Stimulated activated CD4-positive, alpha-beta T cell treated with anti-CD3 and anti-CD28 coated beads, Interleukin-15, amount 100 ng/mL, for 48 hours (primary cell): ENCODE data around the gene INPPL1.

ENCODE experiments used
- DNase-seq, 2 donors: peaks; one replicate each; pipeline ENCODE4 v3.0.0-alpha.2; 2020; ENCODE audit warnings: low read depth in 2 of 2

INPPL1 gene

GRCh38 chr11:72216638-72217037 lies 7.9 kb upstream of the INPPL1 start, which contains the start of gene FOLR2:
TSS of gene FOLR2 (plus strand) at chr11:72216794. CDS start at chr11:72218585, 1,791 bp downstream.
- DNase-seq, result no peak

DNA sequence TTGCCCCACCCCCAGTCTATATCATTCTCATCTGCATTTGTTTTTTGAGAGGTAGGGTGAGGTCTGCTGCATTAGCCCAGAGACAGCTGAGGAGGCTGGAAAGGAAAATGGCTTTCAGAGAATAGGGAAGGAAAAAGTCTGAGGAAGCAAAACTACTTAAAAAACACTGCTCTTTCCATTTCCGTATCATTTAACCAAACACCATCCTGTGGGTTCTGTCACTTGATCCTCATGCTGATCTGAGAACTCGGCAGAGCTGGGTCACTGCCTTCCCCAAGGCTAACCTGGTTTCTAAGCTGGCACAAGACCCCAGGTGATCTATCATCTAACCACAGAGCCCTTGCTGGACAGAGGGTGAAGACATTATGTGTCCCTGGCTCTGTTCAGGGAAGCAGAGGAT lies 6.7 kb upstream of the INPPL1 start:
- DNase-seq, result no peak

- DNase-seq, result no peak
Measured at GRCh38 chr11:72218251-72218745, 6.3 kb upstream of the INPPL1 start.

DNA sequence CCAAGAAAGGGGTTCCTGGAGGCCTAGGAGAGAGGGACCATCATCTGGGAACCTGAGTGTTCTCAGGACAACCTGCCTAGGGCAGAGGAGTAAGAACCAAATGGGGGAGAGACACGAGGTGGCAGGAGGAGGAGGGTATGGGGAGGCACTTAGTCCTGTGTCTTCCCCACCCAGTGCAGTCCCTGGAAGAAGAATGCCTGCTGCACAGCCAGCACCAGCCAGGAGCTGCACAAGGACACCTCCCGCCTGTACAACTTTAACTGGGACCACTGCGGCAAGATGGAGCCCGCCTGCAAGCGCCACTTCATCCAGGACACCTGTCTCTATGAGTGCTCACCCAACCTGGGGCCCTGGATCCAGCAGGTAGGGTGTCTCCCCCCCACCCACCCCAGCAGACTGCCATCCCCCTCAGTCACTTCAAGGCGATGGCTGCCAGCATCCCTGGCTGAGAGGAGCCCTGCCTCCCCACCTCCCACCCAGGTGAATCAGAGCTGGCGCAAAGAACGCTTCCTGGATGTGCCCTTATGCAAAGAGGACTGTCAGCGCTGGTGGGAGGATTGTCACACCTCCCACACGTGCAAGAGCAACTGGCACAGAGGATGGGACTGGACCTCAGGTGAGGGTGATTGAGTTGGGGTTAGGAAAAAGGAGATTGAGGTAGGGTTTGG lies 3.7 kb upstream of the INPPL1 start:
- no peak for DNase-seq

GRCh38 chr11:72221386-72222075 lies 3.0 kb upstream of the INPPL1 start:
- DNase-seq, result no peak

GRCh38 chr11:72222106-72222891 lies 2.3 kb upstream of the INPPL1 start:
- no peak for DNase-seq

GRCh38 chr11:72222907-72223614 lies 1.5 kb upstream of the INPPL1 start:
- peak; percentile 84 to 94 for DNase-seq

DNA sequence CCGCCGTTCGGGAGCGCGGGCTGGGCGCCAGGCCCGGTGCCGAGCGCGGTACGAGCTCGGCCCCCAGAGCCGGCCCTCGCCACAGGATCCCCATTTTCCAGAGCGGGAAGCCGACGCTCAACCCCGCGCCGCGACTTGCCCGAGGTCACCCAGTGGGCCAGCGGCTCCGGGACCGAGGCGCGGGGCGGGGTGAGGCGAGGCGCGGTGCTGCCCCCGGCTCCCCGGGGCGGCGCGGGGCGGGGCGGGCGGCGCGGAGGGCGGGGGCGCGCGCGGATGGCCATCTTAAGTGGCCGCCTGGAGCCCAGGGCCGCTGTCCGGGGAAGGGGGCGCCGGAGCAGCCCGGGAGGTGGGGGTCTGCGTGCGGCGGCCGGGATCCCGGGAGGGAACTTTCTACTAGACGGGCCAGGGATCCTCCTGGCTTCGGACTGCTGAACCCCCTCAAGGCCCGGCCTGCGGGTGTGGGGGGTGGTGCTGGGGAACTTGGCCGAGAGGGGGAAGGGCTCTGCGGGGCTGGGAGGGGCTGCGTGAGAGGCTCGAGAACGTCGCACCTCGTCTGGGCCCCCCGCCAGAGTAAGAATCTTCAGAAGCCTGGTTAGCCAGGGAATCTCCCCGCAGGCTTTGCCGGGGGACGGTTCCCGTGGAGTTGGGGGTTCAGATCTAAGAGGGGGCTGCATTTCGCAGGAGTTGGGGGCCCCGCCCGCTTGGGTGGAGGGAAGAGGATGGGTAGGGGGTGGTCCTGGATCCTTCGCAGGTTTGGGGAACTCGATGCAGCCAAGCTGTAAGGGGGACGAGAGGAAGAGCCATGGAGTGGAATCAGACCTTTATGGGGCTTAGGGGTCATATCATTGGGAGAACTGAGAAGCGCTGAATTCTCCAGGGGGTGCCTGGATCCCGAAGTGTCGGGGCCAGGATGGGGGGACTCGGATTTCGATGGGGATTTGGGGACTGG lies 678 bp upstream of the INPPL1 start:
- DNase-seq, result peak in 1 of 2 donors; percentile 45

- DNase-seq, result no peak
Measured at GRCh38 chr11:72225411-72225951, 914 bp downstream of the INPPL1 start.

- no peak for DNase-seq
Measured at GRCh38 chr11:72226701-72227100, 2.1 kb downstream of the INPPL1 start.

DNA sequence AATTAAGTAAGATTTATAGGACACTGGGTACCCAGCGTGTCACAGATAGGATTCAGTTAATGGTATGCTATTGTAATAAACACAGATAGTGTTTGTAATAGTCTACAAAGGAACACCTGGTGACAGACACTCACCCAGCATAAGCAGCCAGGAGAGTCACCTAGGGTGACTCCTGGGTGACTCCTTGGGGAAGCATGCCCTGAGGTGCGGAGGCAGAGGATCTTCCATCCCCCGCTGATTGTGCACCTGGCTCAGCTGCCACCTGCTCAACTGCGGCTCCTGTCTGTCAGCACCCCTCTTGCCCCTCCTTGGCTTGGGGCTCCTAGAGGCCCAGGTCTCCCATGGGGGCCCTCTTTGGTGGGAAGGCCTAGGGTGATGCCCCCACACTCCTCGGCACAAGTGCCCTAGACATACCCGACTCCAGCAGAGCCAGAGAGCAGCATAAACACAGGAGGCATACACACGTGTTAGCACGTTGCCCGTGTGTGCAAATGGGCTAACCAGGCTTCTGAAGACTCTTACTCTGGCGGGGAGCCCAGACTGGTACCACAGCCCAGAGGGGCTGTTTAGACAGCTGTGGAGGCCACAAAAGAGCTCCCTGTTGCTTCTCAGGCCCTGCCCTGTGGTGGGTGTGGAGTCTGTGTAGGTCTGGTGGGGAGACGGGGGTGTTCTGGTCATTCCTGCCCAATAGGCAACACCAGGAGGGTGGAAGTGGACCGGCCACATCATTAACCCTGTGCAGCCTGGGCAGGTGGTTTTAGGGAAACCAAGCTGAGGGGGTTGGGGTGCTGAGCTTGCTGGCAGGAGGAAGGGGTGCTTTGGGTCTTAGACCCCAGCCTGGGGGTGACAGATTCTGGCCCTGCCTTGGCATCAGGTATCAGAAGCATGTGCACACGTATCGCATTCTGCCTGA lies 3.0 kb downstream of the INPPL1 start:
- no peak for DNase-seq

GRCh38 chr11:72228229-72228843 lies 3.8 kb downstream of the INPPL1 start:
- DNase-seq, result no peak

GRCh38 chr11:72228844-72229231 lies 4.3 kb downstream of the INPPL1 start:
- DNase-seq, result no peak

DNA sequence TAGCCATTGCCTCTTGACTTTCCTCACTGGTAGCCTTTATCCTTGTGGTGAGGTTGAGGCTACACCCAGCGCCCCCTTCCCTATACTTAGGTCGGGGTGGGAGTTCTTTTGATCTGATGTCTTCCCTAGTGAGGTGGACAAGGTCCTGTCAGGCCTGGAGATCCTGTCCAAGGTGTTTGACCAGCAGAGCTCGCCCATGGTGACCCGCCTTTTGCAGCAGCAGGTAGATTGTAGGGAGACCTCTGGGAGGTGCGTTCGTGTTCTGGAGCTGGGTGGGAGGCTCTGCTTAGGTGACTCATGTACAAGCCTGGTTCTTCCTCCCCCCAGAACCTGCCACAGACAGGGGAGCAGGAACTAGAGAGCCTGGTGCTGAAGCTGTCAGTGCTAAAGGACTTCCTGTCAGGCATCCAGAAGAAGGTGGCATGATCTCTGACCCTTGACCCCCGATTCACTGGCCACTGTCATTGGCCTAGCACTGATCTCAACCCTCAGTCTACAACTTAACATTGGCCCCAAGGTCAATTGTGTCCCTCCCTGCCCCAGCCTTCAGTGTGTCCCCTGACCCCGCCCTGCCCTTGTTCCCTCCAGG lies 4.9 kb downstream of the INPPL1 start:
- DNase-seq, result no peak

- DNase-seq, result no peak
Measured at GRCh38 chr11:72229925-72230763, 5.6 kb downstream of the INPPL1 start.

GRCh38 chr11:72230764-72231365 lies 6.3 kb downstream of the INPPL1 start:
- no peak for DNase-seq
